ENCODE data around the gene PHF13. TPM values are rescaled to one million over a fixed set of nuclear protein-coding genes. Genes with fewer than 3 reads are reported as not detected.
A peak's percentile ranks its signal among the peaks of the same experiment; 100 is the strongest.

Gene PHF13
- total and polyA plus RNA-seq, 9 of the 15 experiments (the other 6 are each of a cell fraction or from before 2014, with no cell fraction given) = 1.8 to 36.1 (median 11.7) TPM

GRCh38 chr1:6613361-6614018, at the start of gene PHF13 (continued):
- TF ChIP-seq, protein P1, sequence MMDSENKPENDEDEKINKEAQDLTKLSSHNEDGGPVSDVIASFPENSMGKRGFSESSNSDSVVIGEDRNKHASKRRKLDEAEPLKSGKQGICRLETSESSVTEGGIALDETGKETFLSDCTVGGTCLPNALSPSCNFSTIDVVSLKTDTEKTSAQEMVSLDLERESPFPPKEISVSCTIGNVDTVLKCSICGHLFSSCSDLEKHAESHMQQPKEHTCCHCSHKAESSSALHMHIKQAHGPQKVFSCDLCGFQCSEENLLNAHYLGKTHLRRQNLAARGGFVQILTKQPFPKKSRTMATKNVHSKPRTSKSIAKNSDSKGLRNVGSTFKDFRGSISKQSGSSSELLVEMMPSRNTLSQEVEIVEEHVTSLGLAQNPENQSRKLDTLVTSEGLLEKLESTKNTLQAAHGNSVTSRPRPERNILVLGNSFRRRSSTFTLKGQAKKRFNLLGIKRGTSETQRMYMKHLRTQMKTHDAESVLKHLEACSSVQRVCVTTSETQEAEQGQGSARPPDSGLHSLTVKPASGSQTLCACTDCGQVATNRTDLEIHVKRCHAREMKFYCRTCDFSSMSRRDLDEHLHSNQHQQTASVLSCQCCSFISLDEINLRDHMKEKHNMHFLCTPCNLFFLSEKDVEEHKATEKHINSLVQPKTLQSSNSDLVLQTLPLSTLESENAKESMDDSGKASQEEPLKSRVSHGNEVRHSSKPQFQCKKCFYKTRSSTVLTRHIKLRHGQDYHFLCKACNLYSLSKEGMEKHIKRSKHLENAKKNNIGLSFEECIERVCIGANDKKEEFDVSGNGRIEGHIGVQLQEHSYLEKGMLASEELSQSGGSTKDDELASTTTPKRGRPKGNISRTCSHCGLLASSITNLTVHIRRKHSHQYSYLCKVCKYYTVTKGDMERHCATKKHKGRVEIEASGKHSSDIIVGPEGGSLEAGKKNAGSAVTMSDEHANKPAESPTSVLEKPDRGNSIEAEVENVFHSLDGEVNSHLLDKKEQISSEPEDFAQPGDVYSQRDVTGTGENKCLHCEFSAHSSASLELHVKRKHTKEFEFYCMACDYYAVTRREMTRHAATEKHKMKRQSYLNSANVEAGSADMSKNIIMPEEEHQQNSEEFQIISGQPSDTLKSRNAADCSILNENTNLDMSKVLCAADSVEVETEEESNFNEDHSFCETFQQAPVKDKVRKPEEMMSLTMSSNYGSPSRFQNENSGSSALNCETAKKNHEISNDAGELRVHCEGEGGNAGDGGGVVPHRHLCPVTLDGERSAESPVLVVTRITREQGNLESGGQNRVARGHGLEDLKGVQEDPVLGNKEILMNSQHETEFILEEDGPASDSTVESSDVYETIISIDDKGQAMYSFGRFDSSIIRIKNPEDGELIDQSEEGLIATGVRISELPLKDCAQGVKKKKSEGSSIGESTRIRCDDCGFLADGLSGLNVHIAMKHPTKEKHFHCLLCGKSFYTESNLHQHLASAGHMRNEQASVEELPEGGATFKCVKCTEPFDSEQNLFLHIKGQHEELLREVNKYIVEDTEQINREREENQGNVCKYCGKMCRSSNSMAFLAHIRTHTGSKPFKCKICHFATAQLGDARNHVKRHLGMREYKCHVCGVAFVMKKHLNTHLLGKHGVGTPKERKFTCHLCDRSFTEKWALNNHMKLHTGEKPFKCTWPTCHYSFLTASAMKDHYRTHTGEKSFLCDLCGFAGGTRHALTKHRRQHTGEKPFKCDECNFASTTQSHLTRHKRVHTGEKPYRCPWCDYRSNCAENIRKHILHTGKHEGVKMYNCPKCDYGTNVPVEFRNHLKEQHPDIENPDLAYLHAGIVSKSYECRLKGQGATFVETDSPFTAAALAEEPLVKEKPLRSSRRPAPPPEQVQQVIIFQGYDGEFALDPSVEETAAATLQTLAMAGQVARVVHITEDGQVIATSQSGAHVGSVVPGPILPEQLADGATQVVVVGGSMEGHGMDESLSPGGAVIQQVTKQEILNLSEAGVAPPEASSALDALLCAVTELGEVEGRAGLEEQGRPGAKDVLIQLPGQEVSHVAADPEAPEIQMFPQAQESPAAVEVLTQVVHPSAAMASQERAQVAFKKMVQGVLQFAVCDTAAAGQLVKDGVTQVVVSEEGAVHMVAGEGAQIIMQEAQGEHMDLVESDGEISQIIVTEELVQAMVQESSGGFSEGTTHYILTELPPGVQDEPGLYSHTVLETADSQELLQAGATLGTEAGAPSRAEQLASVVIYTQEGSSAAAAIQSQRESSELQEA (IDR thresholded peaks at IDR 0.05; ENCODE audit: low read depth) = no peak
- no peak for TF ChIP-seq KDM1A (IDR thresholded peaks at IDR 0.05)
- TF ChIP-seq MAFG (tag; conservative IDR thresholded peaks at IDR 0.05) = no peak
- TF ChIP-seq ZNF124 (CRISPR knock-in tag; IDR thresholded peaks at IDR 0.05) = no peak; the same call in 1 of the 2 replicates
- TF ChIP-seq ESRRA (IDR thresholded peaks at IDR 0.05; ENCODE audit: borderline replicate concordance, low read depth) = no peak; the same call in 1 of the 2 replicates
- TF ChIP-seq, protein P2, sequence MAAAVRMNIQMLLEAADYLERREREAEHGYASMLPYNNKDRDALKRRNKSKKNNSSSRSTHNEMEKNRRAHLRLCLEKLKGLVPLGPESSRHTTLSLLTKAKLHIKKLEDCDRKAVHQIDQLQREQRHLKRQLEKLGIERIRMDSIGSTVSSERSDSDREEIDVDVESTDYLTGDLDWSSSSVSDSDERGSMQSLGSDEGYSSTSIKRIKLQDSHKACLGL (CRISPR knock-in tag; IDR thresholded peaks at IDR 0.05; ENCODE audit: borderline replicate concordance, poor library complexity, severe bottlenecking) = no peak
- TF ChIP-seq ATF1 (CRISPR knock-in tag; IDR thresholded peaks at IDR 0.05) = no peak
- peak; percentile 66 for TF ChIP-seq ATF1 (tag; IDR thresholded peaks at IDR 0.05)
- TF ChIP-seq, protein P3, sequence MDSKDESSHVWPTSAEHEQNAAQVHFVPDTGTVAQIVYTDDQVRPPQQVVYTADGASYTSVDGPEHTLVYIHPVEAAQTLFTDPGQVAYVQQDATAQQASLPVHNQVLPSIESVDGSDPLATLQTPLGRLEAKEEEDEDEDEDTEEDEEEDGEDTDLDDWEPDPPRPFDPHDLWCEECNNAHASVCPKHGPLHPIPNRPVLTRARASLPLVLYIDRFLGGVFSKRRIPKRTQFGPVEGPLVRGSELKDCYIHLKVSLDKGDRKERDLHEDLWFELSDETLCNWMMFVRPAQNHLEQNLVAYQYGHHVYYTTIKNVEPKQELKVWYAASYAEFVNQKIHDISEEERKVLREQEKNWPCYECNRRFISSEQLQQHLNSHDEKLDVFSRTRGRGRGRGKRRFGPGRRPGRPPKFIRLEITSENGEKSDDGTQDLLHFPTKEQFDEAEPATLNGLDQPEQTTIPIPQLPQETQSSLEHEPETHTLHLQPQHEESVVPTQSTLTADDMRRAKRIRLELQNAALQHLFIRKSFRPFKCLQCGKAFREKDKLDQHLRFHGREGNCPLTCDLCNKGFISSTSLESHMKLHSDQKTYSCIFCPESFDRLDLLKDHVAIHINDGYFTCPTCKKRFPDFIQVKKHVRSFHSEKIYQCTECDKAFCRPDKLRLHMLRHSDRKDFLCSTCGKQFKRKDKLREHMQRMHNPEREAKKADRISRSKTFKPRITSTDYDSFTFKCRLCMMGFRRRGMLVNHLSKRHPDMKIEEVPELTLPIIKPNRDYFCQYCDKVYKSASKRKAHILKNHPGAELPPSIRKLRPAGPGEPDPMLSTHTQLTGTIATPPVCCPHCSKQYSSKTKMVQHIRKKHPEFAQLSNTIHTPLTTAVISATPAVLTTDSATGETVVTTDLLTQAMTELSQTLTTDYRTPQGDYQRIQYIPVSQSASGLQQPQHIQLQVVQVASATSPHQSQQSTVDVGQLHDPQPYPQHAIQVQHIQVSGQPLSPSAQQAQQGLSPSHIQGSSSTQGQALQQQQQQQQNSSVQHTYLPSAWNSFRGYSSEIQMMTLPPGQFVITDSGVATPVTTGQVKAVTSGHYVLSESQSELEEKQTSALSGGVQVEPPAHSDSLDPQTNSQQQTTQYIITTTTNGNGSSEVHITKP (IDR thresholded peaks at IDR 0.05; ENCODE audit: partially characterized antibody) = no peak
- 0 out of 2 replicates have a peak, but pooled peaks have one; percentile 36 for TF ChIP-seq ZFPM2 (CRISPR knock-in tag; IDR thresholded peaks at IDR 0.05)
- TF ChIP-seq TBL1XR1 (IDR thresholded peaks at IDR 0.05; ENCODE audit: low read length in 2 of 2) = peak; percentile 38 to 84; a peak in 2 of 4 replicates
- TF ChIP-seq SOX6 (IDR thresholded peaks at IDR 0.05) = no peak
- no peak for TF ChIP-seq ZNF24 (IDR thresholded peaks at IDR 0.05)
- no peak for TF ChIP-seq SREBF2 (CRISPR knock-in tag; IDR thresholded peaks at IDR 0.05)
- no peak for TF ChIP-seq FOXA1 (IDR thresholded peaks at IDR 0.05; ENCODE audit: borderline replicate concordance)
- TF ChIP-seq L3MBTL2 (IDR thresholded peaks at IDR 0.05) = peak; percentile 59
- TF ChIP-seq ZNF717 (CRISPR knock-in tag; IDR thresholded peaks at IDR 0.05) = no peak

Data from K562 (cell line).